Kidney epithelial cell (primary cell): ENCODE measurements around the gene ZKSCAN1. TPM values are rescaled to one million over a fixed set of nuclear protein-coding genes. Genes with fewer than 3 reads are reported as not detected.
"Not testable (repeated sequence)": the region's sequence is repeated elsewhere in the genome, so short reads cannot be mapped to it uniquely, and the experiment has no call there.

Experiments
- DNase-seq: peaks from one replicate; pipeline ENCODE4 v3.0.0-alpha.2; 2010; ENCODE audit warnings: low read depth
- H3K27me3 ChIP-seq: 2 replicates; pipeline ENCODE4 v1.6.0; 2011; ENCODE audit warnings: low read length; ENCODE audit not compliant: control insufficient read depth, insufficient read depth
- H3K36me3 ChIP-seq: 2 replicates; pipeline ENCODE4 v1.5.1; 2011; ENCODE audit warnings: low read length; ENCODE audit not compliant: control insufficient read depth, insufficient read depth
- H3K4me3 ChIP-seq: 2 replicates; pipeline ENCODE4 v1.5.1; 2011; ENCODE audit warnings: low read depth, mild to moderate bottlenecking, control low read depth, low read length
- total RNA-seq: library from RNA; depleted of rRNA; stranded (reverse); fragments of >200 nt; gene quantifications from 2 replicates; pipeline ENCODE4 v1.2.3, GENCODE V29; 2015
- TF ChIP-seq, protein P1 (sequence below): IDR thresholded peaks from 2 replicates; pipeline ENCODE4 v1.5.1; 2011; ENCODE audit warnings: mild to moderate bottlenecking, moderate library complexity, low read length, control low read depth, inconsistent platforms; ENCODE audit not compliant: insufficient read depth, poor library complexity, severe bottlenecking

Gene ZKSCAN1
- total RNA-seq = 32.5 and 40.3 TPM in 2 replicates

DNA sequence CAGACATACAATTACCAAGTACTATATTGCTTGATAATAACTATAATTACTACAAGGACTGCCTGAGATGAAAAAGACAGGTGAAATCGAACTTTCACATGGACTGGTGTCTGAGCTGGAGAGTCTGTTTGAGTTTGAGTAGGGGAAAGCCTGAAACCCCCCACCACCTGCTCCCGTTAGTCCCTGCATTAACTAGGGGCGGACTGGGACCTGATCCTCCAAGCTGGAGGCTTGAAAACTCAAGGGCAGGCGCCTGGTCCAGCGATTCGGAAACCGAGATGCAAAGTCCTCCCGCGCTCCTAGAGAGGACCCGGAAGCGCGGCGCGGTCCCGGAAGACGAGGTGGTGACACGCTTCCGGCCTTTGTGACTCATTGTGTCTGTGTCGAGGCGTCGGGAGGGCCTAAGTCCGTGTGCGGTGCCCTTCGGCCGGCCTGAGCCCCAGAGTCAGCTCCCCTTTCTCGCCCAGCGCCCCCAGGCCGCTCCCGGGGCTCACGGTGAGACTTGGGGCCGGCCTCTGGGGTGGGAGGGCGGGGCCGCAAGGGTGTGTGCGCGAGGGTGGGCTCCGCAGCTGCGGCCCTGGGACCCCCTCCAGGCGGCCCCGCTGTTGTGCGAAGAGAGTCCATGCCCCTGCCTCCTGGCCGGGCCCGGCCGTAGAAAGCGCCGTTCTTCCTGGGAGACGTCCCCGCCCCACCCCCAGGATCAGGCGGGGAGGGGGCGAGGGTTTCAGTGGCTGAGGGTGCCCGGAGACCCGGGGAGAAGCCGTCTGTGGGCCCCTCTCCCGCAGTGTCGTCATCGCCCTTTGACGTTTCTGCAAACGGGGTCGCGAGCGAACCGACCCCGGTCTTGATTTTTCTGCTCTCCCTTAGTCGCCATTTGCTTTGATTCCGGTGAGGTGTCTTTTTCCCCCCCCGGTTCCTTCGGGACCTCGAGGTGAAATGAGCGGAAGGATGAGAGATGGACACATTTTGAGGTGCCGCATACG is at the start of gene ZKSCAN1:
Gene ZKSCAN1 (plus strand): TSS at position 365 of the 983 bp plus-strand sequence. CDS start 7,911 bp downstream, outside the sequence.
- Histone ChIP-seq H3K36me3 (no peaks in the 10 kb centered on the region), H3K4me3 (peak within 1 kb of the TSS; percentile 95), H3K27me3 (no peaks in the 10 kb centered on the region)
- TF ChIP-seq, protein P1, sequence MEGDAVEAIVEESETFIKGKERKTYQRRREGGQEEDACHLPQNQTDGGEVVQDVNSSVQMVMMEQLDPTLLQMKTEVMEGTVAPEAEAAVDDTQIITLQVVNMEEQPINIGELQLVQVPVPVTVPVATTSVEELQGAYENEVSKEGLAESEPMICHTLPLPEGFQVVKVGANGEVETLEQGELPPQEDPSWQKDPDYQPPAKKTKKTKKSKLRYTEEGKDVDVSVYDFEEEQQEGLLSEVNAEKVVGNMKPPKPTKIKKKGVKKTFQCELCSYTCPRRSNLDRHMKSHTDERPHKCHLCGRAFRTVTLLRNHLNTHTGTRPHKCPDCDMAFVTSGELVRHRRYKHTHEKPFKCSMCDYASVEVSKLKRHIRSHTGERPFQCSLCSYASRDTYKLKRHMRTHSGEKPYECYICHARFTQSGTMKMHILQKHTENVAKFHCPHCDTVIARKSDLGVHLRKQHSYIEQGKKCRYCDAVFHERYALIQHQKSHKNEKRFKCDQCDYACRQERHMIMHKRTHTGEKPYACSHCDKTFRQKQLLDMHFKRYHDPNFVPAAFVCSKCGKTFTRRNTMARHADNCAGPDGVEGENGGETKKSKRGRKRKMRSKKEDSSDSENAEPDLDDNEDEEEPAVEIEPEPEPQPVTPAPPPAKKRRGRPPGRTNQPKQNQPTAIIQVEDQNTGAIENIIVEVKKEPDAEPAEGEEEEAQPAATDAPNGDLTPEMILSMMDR = no peak
- DNase-seq = peak; percentile 55

DNA sequence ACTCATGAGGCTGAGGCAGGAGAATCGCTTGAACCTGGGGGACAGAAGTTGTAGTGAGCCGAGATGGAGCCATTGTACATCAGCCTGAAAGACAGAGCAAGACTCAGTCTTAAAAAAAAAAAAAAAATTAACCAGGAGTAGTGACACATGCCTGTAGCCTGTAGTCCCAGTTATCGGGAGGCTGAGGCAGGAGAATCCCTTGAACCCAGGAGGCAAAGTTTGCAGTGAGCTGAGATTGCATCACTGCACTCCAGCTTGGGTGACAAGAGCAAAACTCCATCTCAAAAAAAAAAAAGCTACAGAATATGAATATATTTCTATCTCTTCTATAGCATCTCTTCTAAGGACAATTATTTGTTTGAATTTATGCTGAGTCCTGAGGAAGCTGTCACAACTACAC is 46.1 kb upstream of the ZKSCAN1 start:
- Histone ChIP-seq H3K4me3 (no peak overlapping the region), H3K27me3 (peaks cover 3% of the 10 kb centered on the region), H3K36me3 (no peaks in the 10 kb centered on the region)
- TF ChIP-seq, protein P1 = no peak
- DNase-seq = no peak

DNA sequence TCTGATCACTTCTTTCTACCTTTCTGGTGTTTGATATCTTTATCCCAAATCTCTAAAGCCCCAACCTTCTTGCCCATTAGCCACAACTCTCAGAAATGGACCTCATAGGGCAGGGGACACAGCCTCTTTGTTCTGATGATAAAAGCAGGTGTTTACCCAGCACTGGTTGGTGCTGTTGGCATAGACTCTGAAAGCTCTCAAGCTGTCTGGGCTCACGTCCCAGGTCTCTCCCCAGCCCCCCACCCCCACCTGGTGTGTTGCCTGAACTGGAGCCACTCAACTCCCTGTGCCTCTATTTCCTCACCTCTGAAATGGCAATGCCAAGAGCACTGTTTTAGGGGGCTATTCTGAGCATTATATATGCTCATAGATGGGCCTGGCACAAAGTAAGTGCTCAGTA is 45.6 kb upstream of the ZKSCAN1 start:
- DNase-seq, H3K4me3 ChIP-seq, H3K36me3 ChIP-seq, H3K27me3 ChIP-seq: not testable (repeated sequence)

DNA sequence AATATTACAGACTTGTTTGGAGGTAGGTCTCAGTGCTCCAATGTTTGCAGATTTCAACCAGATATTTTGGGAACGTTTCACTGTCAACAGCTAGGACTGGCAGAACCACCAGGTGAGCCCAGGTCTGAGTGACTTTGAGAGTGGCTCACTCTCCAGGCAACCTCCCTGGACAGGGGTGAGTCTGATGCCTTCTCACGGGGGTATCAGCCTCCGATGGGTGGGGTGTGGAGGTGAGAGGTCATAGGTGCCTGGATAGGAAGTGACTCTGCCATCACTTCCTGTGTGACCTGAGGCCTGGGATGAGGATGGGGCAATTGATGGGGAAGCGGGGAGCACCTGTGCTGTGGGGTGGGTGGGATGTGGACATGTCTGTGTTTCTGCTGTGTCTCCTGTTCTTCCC is 44.2 kb upstream of the ZKSCAN1 start:
- TF ChIP-seq, protein P1 = no peak
- Histone ChIP-seq H3K27me3 (peaks cover 5% of the 10 kb centered on the region), H3K4me3 (no peak overlapping the region), H3K36me3 (no peaks in the 10 kb centered on the region)
- no peak for DNase-seq

DNA sequence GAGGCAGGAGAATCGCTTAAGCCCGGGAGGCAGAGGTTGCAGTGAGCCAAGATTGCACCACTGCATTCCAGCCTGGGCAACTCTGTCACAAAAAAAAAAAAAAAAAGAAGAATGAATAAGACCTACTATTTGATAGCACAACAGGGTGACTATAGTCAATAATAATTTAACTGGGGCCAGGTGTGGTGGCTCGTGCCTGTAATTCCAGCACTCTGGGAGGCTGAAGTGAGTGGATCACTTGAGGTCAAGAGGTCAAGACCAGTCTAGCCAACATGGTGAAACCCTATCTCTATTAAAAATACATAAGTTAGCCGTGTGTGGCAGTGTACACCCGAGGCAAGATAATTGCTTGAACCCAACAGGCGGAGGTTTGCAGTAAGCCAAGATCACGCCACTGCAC is 41.6 kb upstream of the ZKSCAN1 start:
- not testable (repeated sequence) for H3K4me3 ChIP-seq, H3K36me3 ChIP-seq, DNase-seq, H3K27me3 ChIP-seq

DNA sequence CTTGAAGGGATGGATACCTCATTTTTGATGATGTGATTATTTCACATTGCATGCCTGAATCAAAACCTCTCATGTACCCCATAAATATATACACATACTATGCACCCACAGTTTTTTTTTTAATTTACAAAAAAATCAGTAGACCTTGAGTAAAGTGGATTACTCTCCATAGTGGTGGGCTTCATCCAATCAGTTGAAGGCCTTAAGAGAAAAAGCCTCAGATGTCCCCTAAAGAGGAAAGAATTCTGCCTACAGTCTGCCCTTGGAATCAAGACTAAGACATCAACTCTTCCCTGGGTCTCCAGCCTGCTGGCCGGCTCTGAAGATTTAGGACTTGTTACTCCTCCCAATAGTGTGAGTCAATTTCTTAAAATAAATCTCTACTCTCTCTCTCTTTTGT is 40.7 kb upstream of the ZKSCAN1 start:
- Histone ChIP-seq H3K36me3 (no peaks in the 10 kb centered on the region), H3K27me3 (peaks cover 5% of the 10 kb centered on the region), H3K4me3 (no peak overlapping the region)
- TF ChIP-seq, protein P1 = no peak
- no peak for DNase-seq
